ENCODE measurements around the gene CES3.
"Not testable (repeated sequence)": the region's sequence is repeated elsewhere in the genome, so short reads cannot be mapped to it uniquely, and the experiment has no call there.

Gene CES3

GRCh38 chr16:66939366-66939765, 21.7 kb upstream of the CES3 start:
- no peak for TF ChIP-seq SUZ12 (IDR thresholded peaks at IDR 0.05; ENCODE audit: extremely low read depth, insufficient read depth, insufficient read length)
- TF ChIP-seq ZNF274 (IDR thresholded peaks at IDR 0.05; ENCODE audit: low read depth, low read length), result no peak
- TF ChIP-seq YY1 (IDR thresholded peaks at IDR 0.05; ENCODE audit: insufficient read depth, insufficient read length), result no peak
- no peaks in the 10 kb centered on the region for H3K9me3 ChIP-seq (ENCODE audit: insufficient read depth, low read length)
- H3K4me1 ChIP-seq (ENCODE audit: insufficient read depth, insufficient read length), result peaks cover 2% of the 10 kb centered on the region
- H3K4me3 ChIP-seq (ENCODE audit: insufficient read length, low read depth), result no peak overlapping the region
- no peak for DNase-seq (ENCODE audit: low read depth, low spot score)
- no peaks in the 10 kb centered on the region for H3K27me3 ChIP-seq (ENCODE audit: insufficient read depth, insufficient read length)
- no peak overlapping the region for H3K9ac ChIP-seq (ENCODE audit: insufficient read length, low read depth)
- peaks cover 77% of the 10 kb centered on the region for H3K36me3 ChIP-seq (ENCODE audit: insufficient read depth, insufficient read length, low read length)

GRCh38 chr16:66940236-66940635, 20.8 kb upstream of the CES3 start:
- H3K36me3 ChIP-seq (ENCODE audit: insufficient read depth, insufficient read length, low read length), result peaks cover 77% of the 10 kb centered on the region
- no peak for DNase-seq (ENCODE audit: low read depth, low spot score)
- no peaks in the 10 kb centered on the region for H3K9me3 ChIP-seq (ENCODE audit: insufficient read depth, low read length)
- no peaks in the 10 kb centered on the region for H3K27me3 ChIP-seq (ENCODE audit: insufficient read depth, insufficient read length)
- H3K4me3 ChIP-seq (ENCODE audit: insufficient read length, low read depth), result no peak overlapping the region
- TF ChIP-seq YY1 (IDR thresholded peaks at IDR 0.05; ENCODE audit: insufficient read depth, insufficient read length) (no peak), ZNF274 (IDR thresholded peaks at IDR 0.05; ENCODE audit: low read depth, low read length) (no peak), SUZ12 (IDR thresholded peaks at IDR 0.05; ENCODE audit: extremely low read depth, insufficient read depth, insufficient read length) (no peak)
- H3K4me1 ChIP-seq (ENCODE audit: insufficient read depth, insufficient read length), result no peaks in the 10 kb centered on the region
- no peak overlapping the region for H3K9ac ChIP-seq (ENCODE audit: insufficient read length, low read depth)

GRCh38 chr16:66942981-66943380, 18.1 kb upstream of the CES3 start:
- Histone ChIP-seq H3K4me3 (ENCODE audit: insufficient read length, low read depth) (no peak overlapping the region), H3K27me3 (ENCODE audit: insufficient read depth, insufficient read length) (peaks cover 8% of the 10 kb centered on the region), H3K4me1 (ENCODE audit: insufficient read depth, insufficient read length) (peaks cover 2% of the 10 kb centered on the region), H3K9ac (ENCODE audit: insufficient read length, low read depth) (no peak overlapping the region), H3K9me3 (ENCODE audit: insufficient read depth, low read length) (no peaks in the 10 kb centered on the region), H3K36me3 (ENCODE audit: insufficient read depth, insufficient read length, low read length) (peaks cover 61% of the 10 kb centered on the region)
- no peak for DNase-seq (ENCODE audit: low read depth, low spot score)
- TF ChIP-seq YY1 (IDR thresholded peaks at IDR 0.05; ENCODE audit: insufficient read depth, insufficient read length) (no peak), ZNF274 (IDR thresholded peaks at IDR 0.05; ENCODE audit: low read depth, low read length) (no peak), SUZ12 (IDR thresholded peaks at IDR 0.05; ENCODE audit: extremely low read depth, insufficient read depth, insufficient read length) (no peak)

GRCh38 chr16:66943426-66944053, 17.5 kb upstream of the CES3 start:
- no peak for TF ChIP-seq SUZ12 (IDR thresholded peaks at IDR 0.05; ENCODE audit: extremely low read depth, insufficient read depth, insufficient read length)
- Histone ChIP-seq H3K9me3 (ENCODE audit: insufficient read depth, low read length) (no peaks in the 10 kb centered on the region), H3K4me1 (ENCODE audit: insufficient read depth, insufficient read length) (peaks cover 6% of the 10 kb centered on the region), H3K27me3 (ENCODE audit: insufficient read depth, insufficient read length) (peaks cover 13% of the 10 kb centered on the region), H3K4me3 (ENCODE audit: insufficient read length, low read depth) (no peak overlapping the region), H3K9ac (ENCODE audit: insufficient read length, low read depth) (no peak overlapping the region), H3K36me3 (ENCODE audit: insufficient read depth, insufficient read length, low read length) (peaks cover 56% of the 10 kb centered on the region)
- no peak for DNase-seq (ENCODE audit: low read depth, low spot score)

GRCh38 chr16:66944054-66944441, 17.0 kb upstream of the CES3 start:
- Histone ChIP-seq H3K9me3 (ENCODE audit: insufficient read depth, low read length) (no peaks in the 10 kb centered on the region), H3K36me3 (ENCODE audit: insufficient read depth, insufficient read length, low read length) (peaks cover 51% of the 10 kb centered on the region), H3K4me3 (ENCODE audit: insufficient read length, low read depth) (no peak overlapping the region), H3K27me3 (ENCODE audit: insufficient read depth, insufficient read length) (peaks cover 19% of the 10 kb centered on the region), H3K9ac (ENCODE audit: insufficient read length, low read depth) (no peak overlapping the region), H3K4me1 (ENCODE audit: insufficient read depth, insufficient read length) (peaks cover 7% of the 10 kb centered on the region)
- TF ChIP-seq ZNF274 (IDR thresholded peaks at IDR 0.05; ENCODE audit: low read depth, low read length) (no peak), YY1 (IDR thresholded peaks at IDR 0.05; ENCODE audit: insufficient read depth, insufficient read length) (no peak), SUZ12 (IDR thresholded peaks at IDR 0.05; ENCODE audit: extremely low read depth, insufficient read depth, insufficient read length) (no peak)
- DNase-seq (ENCODE audit: low read depth, low spot score), result no peak

GRCh38 chr16:66944971-66945370, 16.1 kb upstream of the CES3 start:
- not testable (repeated sequence) for H3K9ac ChIP-seq (ENCODE audit: insufficient read length, low read depth); H3K4me3 ChIP-seq (ENCODE audit: insufficient read length, low read depth); DNase-seq (ENCODE audit: low read depth, low spot score); H3K9me3 ChIP-seq (ENCODE audit: insufficient read depth, low read length); H3K4me1 ChIP-seq (ENCODE audit: insufficient read depth, insufficient read length)
- Histone ChIP-seq H3K27me3 (ENCODE audit: insufficient read depth, insufficient read length) (peaks cover 28% of the 10 kb centered on the region), H3K36me3 (ENCODE audit: insufficient read depth, insufficient read length, low read length) (peaks cover 42% of the 10 kb centered on the region)

- peaks cover 31% of the 10 kb centered on the region for H3K27me3 ChIP-seq (ENCODE audit: insufficient read depth, insufficient read length)
- TF ChIP-seq ZNF274 (IDR thresholded peaks at IDR 0.05; ENCODE audit: low read depth, low read length), result no peak
- no peak for TF ChIP-seq YY1 (IDR thresholded peaks at IDR 0.05; ENCODE audit: insufficient read depth, insufficient read length)
- TF ChIP-seq SUZ12 (IDR thresholded peaks at IDR 0.05; ENCODE audit: extremely low read depth, insufficient read depth, insufficient read length), result no peak
- H3K36me3 ChIP-seq (ENCODE audit: insufficient read depth, insufficient read length, low read length), result peaks cover 32% of the 10 kb centered on the region
- H3K9me3 ChIP-seq (ENCODE audit: insufficient read depth, low read length), result 0 out of 2 replicates have a peak, but pooled peaks cover under 1% of the 10 kb centered on the region
- H3K9ac ChIP-seq (ENCODE audit: insufficient read length, low read depth), result no peak overlapping the region
- no peak for DNase-seq (ENCODE audit: low read depth, low spot score)
- peaks cover 7% of the 10 kb centered on the region for H3K4me1 ChIP-seq (ENCODE audit: insufficient read depth, insufficient read length)
- H3K4me3 ChIP-seq (ENCODE audit: insufficient read length, low read depth), result no peak overlapping the region
Observed at GRCh38 chr16:66945939-66946338, 15.1 kb upstream of the CES3 start.

- Histone ChIP-seq H3K36me3 (ENCODE audit: insufficient read depth, insufficient read length, low read length) (peaks cover 26% of the 10 kb centered on the region), H3K9me3 (ENCODE audit: insufficient read depth, low read length) (peaks cover 7% of the 10 kb centered on the region), H3K27me3 (ENCODE audit: insufficient read depth, insufficient read length) (peaks cover 31% of the 10 kb centered on the region), H3K4me3 (ENCODE audit: insufficient read length, low read depth) (no peak overlapping the region), H3K9ac (ENCODE audit: insufficient read length, low read depth) (no peak overlapping the region), H3K4me1 (ENCODE audit: insufficient read depth, insufficient read length) (peaks cover 7% of the 10 kb centered on the region)
- DNase-seq (ENCODE audit: low read depth, low spot score), result no peak
- TF ChIP-seq ZNF274 (IDR thresholded peaks at IDR 0.05; ENCODE audit: low read depth, low read length) (no peak), YY1 (IDR thresholded peaks at IDR 0.05; ENCODE audit: insufficient read depth, insufficient read length) (no peak), SUZ12 (IDR thresholded peaks at IDR 0.05; ENCODE audit: extremely low read depth, insufficient read depth, insufficient read length) (no peak)
Observed at GRCh38 chr16:66946541-66946940, 14.5 kb upstream of the CES3 start.
